GM19467 (cell line): ENCODE data around the gene PI16.

Experiments
- ATAC-seq: cut with Tn5 transposase; IDR thresholded peaks from one replicate; pipeline ENCODE4 v1.9.1; 2021; ENCODE audit warnings: mild to moderate bottlenecking, moderate library complexity; ENCODE audit not compliant: unreplicated experiment

The PI16 gene, protein sequence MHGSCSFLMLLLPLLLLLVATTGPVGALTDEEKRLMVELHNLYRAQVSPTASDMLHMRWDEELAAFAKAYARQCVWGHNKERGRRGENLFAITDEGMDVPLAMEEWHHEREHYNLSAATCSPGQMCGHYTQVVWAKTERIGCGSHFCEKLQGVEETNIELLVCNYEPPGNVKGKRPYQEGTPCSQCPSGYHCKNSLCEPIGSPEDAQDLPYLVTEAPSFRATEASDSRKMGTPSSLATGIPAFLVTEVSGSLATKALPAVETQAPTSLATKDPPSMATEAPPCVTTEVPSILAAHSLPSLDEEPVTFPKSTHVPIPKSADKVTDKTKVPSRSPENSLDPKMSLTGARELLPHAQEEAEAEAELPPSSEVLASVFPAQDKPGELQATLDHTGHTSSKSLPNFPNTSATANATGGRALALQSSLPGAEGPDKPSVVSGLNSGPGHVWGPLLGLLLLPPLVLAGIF

DNA sequence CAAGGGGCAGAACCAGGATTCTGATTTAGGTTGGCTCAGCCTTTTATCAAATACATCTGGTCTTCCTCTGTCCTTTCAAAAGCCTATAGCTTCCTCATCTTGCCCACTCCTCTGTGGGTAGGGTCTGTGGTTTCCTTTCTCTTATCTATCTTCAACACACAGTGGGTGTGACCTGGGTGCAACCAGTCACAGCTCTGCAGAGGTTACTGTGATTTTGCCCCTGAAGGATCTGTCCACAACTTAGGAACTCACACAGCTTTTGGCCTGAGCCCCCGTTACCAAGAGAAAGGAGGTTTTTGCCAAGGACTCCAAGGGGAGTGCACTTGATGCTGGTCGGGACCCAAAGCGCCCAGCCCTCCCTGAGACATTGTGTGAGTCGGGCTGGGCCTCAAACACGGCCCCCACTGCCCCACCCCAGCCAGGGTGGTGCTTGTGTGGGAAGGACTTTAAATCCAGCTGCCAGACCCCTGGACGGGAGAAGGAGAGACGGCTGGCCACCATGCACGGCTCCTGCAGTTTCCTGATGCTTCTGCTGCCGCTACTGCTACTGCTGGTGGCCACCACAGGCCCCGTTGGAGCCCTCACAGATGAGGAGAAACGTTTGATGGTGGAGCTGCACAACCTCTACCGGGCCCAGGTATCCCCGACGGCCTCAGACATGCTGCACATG is at the start of gene PI16:
PI16 (plus strand) TSS at position 477 of the 670 bp plus-strand sequence; CDS start at position 500, 23 bp downstream.
- no peak for ATAC-seq

DNA sequence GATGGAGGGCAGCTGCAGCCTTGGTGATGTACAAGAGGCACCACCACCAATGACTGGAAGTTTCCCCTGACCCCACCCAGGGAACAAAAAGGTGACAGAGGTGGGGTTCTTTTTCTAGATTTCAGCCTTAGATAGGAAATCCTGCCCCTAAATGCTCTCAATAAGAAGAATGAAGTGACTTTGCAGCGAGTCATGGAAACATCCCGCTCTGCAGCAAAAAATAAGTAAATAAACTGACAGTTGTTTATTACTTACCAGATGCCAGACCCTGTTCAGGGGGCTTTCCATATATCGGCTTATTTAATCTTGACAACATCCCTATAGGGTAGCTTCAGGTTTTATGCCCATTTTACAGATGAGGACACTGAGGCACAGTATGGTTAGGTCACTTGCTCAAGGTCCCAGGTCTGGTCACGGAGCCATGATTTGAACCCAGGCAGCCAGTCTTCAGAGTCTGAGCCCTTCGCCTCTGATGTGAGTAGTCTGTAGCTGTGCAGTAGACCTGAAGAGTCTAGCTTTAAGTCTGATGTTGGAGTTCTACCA is 49.6 kb upstream of the PI16 start:
- no peak for ATAC-seq

DNA sequence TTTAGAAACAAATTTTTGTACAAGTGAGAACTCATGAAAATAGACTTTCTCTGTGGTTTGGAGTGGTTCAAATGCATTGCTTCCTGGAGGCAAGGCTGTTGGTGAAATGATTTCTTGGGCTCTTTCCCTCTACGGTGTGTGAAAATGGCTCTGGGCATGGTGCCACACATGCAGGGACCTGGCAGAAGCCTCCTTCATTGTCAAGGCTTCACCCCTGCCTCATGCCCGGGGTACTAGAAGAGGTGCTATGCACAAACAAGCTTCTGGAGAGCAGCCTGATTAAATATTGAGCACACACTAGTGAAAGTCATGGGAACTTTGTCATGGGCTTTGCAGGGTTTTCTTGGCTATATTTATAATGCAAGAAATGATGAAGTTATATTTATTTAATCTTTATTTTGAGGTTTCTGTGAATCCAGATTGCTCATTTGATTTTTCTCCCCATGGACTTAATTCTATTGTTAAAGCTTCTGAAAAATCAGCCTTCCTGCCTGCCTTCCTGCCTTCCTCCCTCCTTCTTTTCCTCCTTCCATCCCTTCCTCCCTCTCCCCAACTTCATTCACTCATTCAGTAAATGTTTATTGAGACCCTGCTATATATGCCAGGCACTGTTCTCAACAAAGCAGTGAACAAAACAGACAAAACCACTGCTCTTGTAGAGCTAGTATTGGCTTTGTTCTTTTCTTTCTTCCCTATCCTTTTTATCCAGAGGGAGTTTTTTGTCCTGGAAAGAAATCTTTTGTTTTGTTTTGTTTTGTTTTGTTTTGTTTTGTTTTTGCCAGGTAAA is 47.8 kb upstream of the PI16 start:
- no peak for ATAC-seq

DNA sequence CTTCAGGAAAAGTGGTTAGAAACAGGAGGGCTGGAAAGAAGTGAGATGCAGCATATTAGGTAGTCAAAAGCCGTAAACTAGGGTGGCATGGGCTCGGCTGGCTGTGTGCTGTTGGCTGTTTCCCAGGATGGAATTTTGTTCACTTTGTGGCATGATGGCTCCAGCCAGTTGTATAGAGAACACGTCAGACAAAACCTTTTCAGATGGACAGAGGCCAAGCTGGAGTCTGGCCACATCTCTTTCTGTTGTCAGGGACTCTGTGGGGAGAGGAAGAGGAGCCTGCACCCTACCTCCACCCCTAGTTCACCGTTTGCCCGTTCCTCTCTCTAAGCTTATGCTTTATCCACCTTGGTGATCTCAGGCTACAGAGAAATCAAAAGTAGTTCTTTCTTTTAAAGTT is 46.8 kb upstream of the PI16 start:
- no peak for ATAC-seq

DNA sequence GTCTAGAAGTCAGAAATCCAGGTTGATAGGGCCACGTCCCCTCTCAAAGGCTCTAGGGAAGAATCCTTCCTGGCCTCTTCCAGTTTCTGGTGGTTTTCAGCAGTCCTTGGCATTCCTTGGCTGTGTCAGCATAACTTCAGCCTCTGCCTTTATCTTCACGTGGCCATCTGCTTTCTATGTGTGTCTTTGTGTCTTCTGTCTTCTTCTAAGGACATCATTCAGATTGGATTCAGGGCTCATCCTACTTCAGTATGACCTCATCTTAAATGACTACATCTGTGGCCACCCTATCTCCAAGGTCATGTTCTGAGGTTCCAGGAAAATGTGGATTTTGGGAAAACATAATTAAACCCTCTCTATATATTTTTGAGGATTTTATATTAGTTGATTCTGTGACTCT is 45.8 kb upstream of the PI16 start:
- no peak for ATAC-seq

DNA sequence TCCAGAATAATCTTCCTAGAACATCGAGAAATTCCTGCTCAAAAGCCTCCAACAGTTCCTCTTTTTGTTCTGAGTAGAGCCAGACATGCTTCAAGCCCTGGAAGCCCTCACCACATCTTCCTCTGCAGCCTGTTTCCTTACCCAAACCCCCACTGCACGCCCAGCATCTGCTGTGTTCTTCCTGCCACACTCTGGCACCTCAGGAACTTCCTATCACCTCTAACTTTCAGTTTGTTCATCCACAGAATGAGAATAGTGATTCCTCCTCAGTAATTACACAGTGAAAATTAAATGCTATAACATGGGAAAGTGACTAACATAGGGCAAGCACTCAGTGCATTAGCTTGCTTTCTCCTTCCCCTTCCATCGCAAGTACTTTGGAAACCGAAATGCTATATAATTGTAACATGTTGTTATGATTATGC is 42.5 kb upstream of the PI16 start:
- peak; percentile 24 for ATAC-seq

DNA sequence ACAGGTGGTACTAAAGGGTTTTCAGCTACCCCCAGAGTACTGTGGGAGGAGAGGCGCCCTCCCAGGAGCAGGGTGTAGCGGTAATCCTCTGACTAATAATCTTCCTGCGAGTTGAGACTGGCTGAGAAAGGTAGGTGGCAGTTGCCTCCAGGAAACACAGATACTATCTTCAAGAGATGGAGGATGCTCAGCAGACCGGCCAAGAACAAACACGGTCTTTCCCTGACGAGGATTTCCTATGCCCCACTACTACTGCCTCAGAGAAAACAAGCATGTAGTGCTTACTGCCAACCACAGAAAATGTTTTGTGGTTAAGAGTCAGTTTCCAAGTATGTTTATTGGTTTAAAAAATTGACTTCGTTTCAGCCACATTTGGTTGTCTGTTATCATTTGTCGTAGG is 42.0 kb upstream of the PI16 start:
- ATAC-seq: peak; percentile 82

DNA sequence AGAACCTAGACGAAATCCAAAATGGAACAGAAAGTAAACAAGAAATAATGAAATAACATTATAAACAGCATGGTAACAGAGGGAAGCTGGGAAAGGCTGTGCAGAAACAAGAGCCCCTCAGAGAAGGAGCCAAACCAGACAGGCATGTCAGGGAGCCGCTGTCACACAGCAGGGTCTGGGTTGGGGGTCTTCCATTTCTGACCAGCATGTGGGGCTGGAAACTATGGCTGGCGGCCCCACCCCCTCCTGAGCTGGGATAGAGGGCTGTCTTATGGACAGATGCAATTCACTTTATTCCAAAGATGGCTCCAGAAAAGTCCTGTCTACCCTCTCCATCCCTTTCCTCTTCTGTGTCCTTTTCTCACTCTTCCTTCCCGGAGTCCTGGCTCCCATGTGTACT is 41.5 kb upstream of the PI16 start:
- no peak for ATAC-seq

DNA sequence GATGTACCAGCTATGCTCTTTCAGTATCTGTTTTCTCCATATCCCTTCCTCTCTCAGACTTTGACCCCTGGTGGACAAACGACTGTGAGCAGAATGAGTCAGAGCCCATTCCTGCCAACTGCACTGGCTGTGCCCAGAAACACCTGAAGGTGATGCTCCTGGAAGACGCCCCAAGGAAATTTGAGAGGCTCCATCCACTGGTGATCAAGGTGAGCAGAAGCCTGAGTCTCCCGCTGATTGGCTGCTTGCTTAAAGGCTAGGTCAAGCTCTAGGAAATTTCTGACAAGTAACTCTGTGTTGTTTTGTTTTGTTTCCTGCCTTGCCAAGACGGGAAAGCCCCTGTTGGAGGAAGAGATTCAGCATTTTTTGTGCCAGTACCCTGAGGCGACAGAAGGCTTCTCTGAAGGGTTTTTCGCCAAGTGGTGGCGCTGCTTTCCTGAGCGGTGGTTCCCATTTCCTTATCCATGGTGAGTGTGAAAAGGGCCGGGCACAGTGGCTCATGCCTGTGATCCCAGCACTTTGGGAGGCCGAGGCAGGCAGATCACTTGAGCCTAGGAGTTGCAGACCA is 40.2 kb upstream of the PI16 start:
- no peak for ATAC-seq

DNA sequence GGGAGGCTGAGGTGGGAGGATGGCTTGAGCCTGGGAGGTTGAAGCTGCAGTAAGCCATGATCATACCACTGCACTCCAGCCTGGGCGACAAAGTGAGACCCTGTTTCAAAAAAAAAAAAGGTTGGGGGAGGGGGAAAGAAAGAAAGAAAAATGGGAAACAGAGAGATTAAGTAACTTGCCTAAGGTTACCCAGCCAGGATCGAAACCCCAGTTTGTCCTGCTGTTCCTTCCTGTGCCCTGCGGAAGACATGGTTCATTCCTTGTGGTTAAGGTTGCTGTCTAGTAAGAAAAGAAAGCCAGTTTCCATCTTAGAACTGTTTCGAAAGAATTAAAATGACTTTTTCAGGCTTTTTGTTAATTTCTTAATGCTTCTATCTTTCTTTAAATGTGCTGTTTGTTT is 38.9 kb upstream of the PI16 start:
- no peak for ATAC-seq

DNA sequence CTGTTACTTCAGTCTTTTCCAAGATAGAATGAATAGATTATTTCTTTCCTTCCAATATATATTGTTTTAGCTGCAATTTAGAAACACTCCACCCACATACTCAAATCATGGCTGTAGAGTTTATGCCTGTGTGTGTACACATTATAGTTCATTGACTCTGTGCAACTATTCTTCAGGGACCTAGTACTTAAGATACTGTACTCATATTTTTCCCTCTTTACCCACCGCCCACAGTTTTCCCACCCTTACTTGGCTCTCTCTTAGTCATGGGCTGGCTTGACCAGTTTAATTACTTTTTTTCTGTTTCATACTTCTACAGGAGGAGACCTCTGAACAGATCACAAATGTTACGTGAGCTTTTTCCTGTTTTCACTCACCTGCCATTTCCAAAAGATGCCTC is 38.4 kb upstream of the PI16 start:
- no peak for ATAC-seq

DNA sequence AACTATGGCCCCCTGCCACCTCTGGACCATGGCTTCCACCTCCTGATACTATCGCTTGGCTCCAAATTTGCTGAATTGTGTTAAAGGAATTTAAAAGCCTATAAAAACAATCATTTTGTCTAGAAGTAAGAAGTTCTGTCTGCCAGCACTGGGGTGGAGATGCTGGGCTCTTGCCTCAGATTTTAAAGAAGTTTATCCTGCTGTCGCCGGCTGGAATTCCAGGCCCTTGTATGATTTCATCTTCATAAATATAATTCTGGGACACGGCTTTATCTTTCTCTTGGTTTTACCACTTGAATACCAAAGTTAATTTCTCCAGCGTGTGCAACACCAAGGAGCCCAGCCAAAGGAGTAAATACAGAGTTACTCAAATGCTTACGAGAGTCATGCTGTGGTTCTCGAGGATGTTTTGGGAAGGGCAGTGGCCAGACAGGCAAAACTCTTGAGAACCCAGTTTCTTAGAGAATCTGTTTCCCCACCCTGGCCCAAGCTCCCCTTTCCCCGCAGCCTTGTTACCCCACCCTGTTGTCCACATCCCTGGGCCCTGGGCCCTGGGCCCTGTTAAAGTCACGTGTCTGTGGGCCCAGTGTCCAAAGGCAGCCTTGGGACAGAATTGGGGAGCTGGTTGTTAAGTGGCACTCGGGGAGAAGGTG is 36.9 kb upstream of the PI16 start:
- ATAC-seq: no peak

DNA sequence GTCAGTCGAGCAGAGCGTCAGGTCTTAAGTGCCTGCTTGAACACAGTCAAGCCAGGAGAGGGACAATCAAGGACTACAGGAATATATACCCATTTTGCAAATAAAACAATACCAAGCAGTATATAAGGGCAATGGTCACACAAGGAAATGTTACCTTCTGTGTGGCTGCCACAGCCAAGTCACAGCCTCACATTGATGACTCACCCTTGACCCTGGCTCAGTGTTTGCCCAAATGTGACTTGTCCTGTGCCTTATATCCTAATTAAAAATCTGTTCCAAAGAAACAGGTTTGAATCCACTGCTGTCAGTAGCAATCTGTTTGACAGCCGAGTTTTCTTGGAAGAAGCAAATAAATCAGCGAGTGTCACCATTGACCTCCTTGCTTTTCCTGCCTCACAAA is 34.5 kb upstream of the PI16 start:
- no peak for ATAC-seq

DNA sequence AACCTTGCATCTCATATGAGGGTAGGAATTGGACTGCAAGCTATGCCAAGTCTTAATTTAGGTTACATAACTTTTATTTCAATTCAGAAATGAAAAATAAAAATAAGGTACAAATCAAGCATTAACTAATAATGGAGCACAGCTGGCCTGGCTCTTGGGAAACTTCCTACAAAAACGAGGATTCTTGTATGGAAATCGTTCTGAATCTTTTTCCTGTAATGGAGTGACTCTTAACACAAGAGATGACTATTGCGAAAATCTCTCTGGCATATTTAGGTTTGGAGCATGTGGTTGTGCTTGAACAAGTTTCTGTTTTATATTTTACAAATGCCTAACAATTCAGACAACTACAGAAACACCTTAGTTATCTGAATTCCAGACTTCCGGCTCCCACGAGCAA is 34.0 kb upstream of the PI16 start:
- no peak for ATAC-seq

DNA sequence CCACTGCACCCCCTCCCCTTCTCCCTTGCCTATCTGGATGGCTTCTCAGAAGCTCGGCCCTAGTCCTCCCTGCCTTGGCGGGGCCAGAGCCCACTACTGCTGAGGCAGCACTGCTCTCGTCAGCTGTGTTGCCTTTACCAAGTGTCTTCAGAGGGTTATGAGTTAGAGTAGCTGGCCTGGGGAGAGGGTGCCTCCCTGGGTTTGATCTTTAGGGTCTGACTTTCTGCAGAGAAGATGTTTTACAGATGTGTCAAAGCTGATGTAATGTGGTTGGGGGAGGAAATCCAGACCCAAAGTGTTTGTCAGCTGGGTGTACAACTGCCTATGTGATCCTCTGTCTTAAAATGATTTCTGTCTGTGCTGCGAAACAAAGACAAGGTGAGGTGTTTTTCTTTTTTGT is 30.4 kb upstream of the PI16 start:
- ATAC-seq: no peak

DNA sequence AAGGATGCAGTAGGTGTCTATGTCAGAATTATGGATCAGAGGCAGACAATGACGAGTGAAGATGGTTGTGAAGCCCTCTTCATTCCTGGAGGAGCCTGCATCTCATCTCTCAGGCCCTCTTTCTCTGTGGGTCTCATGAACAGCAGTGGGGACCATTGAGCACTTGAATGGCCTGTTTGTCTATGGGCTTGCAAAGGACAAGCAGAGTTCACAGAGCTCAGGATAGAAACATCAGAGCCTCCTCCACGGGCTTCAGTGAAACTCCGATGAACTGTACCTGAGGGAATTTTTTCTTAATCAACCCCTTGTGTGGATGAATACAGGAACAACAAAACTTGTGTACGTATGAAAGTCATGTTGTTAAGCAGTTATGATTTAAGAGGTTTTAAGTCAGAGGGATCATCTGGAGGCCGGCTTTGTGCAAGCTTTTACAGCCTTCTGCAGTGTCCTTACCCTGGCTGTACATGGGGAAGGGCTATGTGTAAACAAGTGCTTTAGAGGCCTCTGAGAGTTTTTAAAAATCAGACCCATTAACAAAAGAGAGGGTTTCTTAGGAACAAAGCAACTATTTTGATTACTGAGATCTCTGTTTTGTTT is 29.7 kb upstream of the PI16 start:
- ATAC-seq: no peak

DNA sequence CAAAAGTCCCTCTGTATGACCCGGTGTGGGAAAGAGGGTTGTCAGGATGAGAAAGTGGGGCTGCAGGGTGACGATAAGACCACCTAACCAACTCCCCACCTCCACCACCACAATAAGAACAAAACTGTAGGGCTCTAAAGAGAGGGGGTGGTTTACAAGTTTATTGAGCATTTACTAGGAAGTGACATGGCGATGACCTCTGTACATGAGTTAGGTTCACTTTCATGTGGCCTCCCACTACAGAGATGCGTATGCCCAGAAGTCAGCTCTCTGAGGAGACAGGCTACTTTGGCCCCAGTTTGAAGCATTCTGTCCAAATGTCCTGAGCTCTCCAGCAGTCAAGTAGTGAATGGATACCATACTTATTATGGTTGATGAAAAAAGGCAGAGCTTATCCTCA is 28.7 kb upstream of the PI16 start:
- ATAC-seq: no peak

DNA sequence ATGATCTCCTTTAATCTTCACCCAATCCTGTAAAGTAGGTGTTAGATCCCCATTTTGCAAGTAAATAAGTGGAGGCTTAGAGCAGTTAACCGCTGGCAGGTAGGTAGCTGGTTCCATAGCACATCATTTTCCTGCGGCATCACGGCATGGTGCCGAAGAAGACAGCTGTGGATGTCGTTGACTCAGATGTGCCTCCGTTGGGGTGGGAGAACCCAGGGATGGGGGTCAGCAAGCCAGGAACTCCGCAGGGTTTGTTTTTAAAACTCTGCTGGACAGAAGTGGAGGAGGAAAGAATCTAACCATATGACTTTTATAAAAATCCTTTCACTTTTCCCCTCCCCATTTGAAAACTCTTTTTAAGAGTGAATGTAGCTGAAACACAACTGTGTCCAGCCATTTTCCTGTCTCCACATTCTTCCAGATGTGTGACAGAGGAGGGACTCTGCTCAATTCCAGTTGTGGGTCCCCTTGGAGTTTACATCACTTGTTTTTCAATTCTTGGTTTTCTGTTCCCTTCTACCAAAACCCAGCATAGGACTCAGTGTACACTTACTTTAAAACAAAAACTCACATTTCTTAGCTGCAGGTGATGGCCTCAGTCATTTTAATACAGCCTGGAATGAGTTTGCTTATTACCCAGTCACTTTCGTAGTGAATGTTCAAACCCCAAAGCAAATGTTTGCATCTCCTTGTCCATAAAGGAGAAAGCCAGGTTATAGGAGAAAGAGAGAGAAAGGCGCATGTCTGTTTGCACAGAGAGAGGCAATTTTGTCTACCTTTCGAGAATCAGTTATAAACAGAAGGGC is 27.6 kb upstream of the PI16 start:
- ATAC-seq: no peak
